BLaER1 treated with 17β-estradiol and CSF1 and Interleukin-3, amounts not matched to agents 10 nM and 100 nM (cell line): ENCODE measurements around the gene FARS2.

ENCODE experiments used
- H3K27ac ChIP-seq, 11 experiments: shearing (Covaris generic); formaldehyde crosslinking; 2 replicates each; pipeline ENCODE4 v1.8.1; 2022
- H3K27me3 ChIP-seq, 11 experiments: shearing (Covaris generic); formaldehyde crosslinking; 2 replicates each; pipeline ENCODE4 v1.8.1; 2022
- H3K36me3 ChIP-seq, 11 experiments: shearing (Covaris generic); formaldehyde crosslinking; 2 replicates each; pipeline ENCODE4 v1.8.1; 2022
- H3K4me1 ChIP-seq, 10 experiments: shearing (Covaris generic); formaldehyde crosslinking; 2 replicates each; pipeline ENCODE4 v1.8.1; 2022
- H3K4me2 ChIP-seq, 11 experiments: shearing (Covaris generic); formaldehyde crosslinking; 2 replicates each; pipeline ENCODE4 v1.8.1; 2022
- H3K4me3 ChIP-seq, 10 experiments: shearing (Covaris generic); formaldehyde crosslinking; 2 replicates each; pipeline ENCODE4 v1.8.1; 2022
- H3K9ac ChIP-seq, 11 experiments: shearing (Covaris generic); formaldehyde crosslinking; 2 replicates each; pipeline ENCODE4 v1.8.1; 2022
- H3K9me3 ChIP-seq, 11 experiments: shearing (Covaris generic); formaldehyde crosslinking; replicated peaks in 1 of 11; 2 replicates each; pipeline ENCODE4 v1.8.1; 2022
- H4K20me1 ChIP-seq, 11 experiments: shearing (Covaris generic); formaldehyde crosslinking; 2 replicates each; pipeline ENCODE4 v1.8.1; 2022
- Cebpa-rat ChIP-seq, 11 experiments: shearing (Covaris generic); IDR thresholded peaks; 2 replicates each; pipeline ENCODE4 v1.8.1; 2022

FARS2 gene

GRCh38 chr6:5341845-5342244 is 80.5 kb downstream of the FARS2 start:
- Histone ChIP-seq H3K4me1 (peaks cover 0 to 12% (median 7%) of the 10 kb centered on the region in 10 experiments; a peak in 8 of 20 replicates), H3K9me3 (no peaks in the 10 kb centered on the region), H4K20me1 (peaks cover 0 to 5% (median 0%) of the 10 kb centered on the region in 11 experiments; a peak in 2 of 22 replicates), H3K4me3 (no peak overlapping the region), H3K27me3 (no peaks in the 10 kb centered on the region), H3K27ac (no peak overlapping the region), H3K4me2 (no peak overlapping the region), H3K9ac (no peak overlapping the region), H3K36me3 (0 out of 22 replicates have a peak, but pooled peaks cover 0 to 1% (median 0%) of the 10 kb centered on the region in 11 experiments)
- no peak for TF ChIP-seq Cebpa-rat (IDR thresholded peaks at IDR 0.05)

DNA sequence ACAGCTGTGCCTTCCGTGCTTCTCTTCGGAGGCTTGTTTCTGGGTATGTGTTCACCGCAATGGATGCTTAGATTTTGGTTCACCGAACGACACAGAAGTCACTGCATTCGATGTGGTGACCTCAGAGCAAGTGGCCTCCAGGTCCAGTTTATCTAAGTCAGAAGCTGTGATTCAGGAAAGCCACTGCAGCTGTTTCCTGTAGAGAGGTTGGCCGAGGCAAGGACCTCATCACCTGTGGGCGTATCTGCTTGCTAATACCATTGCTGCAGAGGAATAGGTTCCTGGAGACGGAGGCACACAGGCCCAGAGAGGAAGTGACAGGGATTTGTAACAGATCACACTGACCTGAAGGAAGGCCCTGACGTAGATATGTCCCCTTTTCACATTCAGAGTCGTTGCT is 82.7 kb downstream of the FARS2 start:
- TF ChIP-seq Cebpa-rat (IDR thresholded peaks at IDR 0.05), result no peak
- Histone ChIP-seq H3K36me3 (0 out of 22 replicates have a peak, but pooled peaks cover 0 to 5% (median 0%) of the 10 kb centered on the region in 11 experiments), H3K9ac (no peak overlapping the region), H4K20me1 (peaks cover 0 to 5% (median 0%) of the 10 kb centered on the region in 11 experiments; a peak in 2 of 22 replicates), H3K4me1 (peaks cover 0 to 12% (median 7%) of the 10 kb centered on the region in 10 experiments; a peak in 8 of 20 replicates), H3K4me3 (no peak overlapping the region), H3K27me3 (no peaks in the 10 kb centered on the region), H3K4me2 (no peak overlapping the region), H3K27ac (no peak overlapping the region), H3K9me3 (peaks cover 0 to 8% (median 0%) of the 10 kb centered on the region in 11 experiments; a peak in 2 of 22 replicates)

GRCh38 chr6:5345324-5345723 is 84.0 kb downstream of the FARS2 start:
- TF ChIP-seq Cebpa-rat (IDR thresholded peaks at IDR 0.05), result no peak
- H3K9me3 ChIP-seq, result peaks cover 0 to 8% (median 0%) of the 10 kb centered on the region in 11 experiments; a peak in 2 of 22 replicates
- H3K27ac ChIP-seq, result no peak overlapping the region
- H3K4me1 ChIP-seq, result peaks cover 0 to 7% (median 3%) of the 10 kb centered on the region in 10 experiments; a peak in 4 of 20 replicates
- no peaks in the 10 kb centered on the region for H4K20me1 ChIP-seq
- H3K27me3 ChIP-seq, result no peaks in the 10 kb centered on the region
- no peak overlapping the region for H3K9ac ChIP-seq
- 0 out of 22 replicates have a peak, but pooled peaks cover 0 to 5% (median 0%) of the 10 kb centered on the region in 11 experiments for H3K36me3 ChIP-seq
- H3K4me3 ChIP-seq, result no peak overlapping the region
- H3K4me2 ChIP-seq, result no peak overlapping the region

- Histone ChIP-seq H3K27ac (no peak overlapping the region), H3K4me2 (no peak overlapping the region), H3K9me3 (peaks cover 0 to 8% (median 0%) of the 10 kb centered on the region in 11 experiments; a peak in 2 of 22 replicates), H4K20me1 (peaks cover 0 to 3% (median 0%) of the 10 kb centered on the region in 11 experiments; a peak in 1 of 22 replicates), H3K27me3 (no peaks in the 10 kb centered on the region), H3K4me1 (0 out of 20 replicates have a peak, but pooled peaks cover 0 to 6% (median 0%) of the 10 kb centered on the region in 10 experiments), H3K4me3 (no peak overlapping the region), H3K9ac (no peak overlapping the region), H3K36me3 (0 out of 22 replicates have a peak, but pooled peaks cover 0 to 5% (median 0%) of the 10 kb centered on the region in 11 experiments)
- TF ChIP-seq Cebpa-rat (IDR thresholded peaks at IDR 0.05), result peak in 4 of 11 experiments; percentile 16 to 81 (median 48); a peak in 5 of 22 replicates
Observed at GRCh38 chr6:5351552-5352210, 90.4 kb downstream of the FARS2 start.

DNA sequence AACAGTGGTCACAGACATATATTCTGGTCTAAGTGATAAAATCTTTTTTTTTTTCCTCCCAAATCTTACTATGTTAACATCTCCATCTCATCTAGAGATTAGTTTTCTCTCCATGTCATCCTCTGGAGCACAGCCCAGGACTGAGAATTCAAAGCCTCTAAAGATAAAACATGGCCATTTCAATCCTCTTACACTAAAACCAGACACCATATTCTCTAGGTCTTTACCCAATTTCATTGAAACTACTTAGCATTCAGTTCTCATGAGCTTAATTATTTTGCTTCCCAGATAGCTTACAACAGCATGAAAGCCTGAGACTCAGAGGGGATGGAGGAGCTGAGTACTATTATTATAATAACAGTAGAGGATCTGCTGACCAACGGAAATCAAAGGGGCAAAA is 92.7 kb downstream of the FARS2 start:
- Histone ChIP-seq H3K9ac (no peak overlapping the region), H3K27ac (no peak overlapping the region), H3K4me2 (no peak overlapping the region), H3K9me3 (no peaks in the 10 kb centered on the region), H3K36me3 (no peaks in the 10 kb centered on the region), H3K4me1 (0 out of 20 replicates have a peak, but pooled peaks cover 0 to 6% (median 0%) of the 10 kb centered on the region in 10 experiments), H3K27me3 (no peaks in the 10 kb centered on the region), H4K20me1 (peaks cover 0 to 3% (median 0%) of the 10 kb centered on the region in 11 experiments; a peak in 1 of 22 replicates), H3K4me3 (no peak overlapping the region)
- no peak for TF ChIP-seq Cebpa-rat (IDR thresholded peaks at IDR 0.05)

- Histone ChIP-seq H3K9ac (no peak overlapping the region), H3K4me3 (no peak overlapping the region), H3K36me3 (no peaks in the 10 kb centered on the region), H3K4me1 (no peaks in the 10 kb centered on the region), H3K4me2 (no peak overlapping the region), H3K9me3 (no peaks in the 10 kb centered on the region), H3K27ac (no peak overlapping the region), H3K27me3 (no peaks in the 10 kb centered on the region), H4K20me1 (no peaks in the 10 kb centered on the region; a peak in 2 of 22 replicates)
- TF ChIP-seq Cebpa-rat (IDR thresholded peaks at IDR 0.05), result no peak
Observed at GRCh38 chr6:5357486-5357885, 96.2 kb downstream of the FARS2 start.

GRCh38 chr6:5359417-5359816 is 98.1 kb downstream of the FARS2 start:
- Histone ChIP-seq H3K27me3 (no peaks in the 10 kb centered on the region), H3K9me3 (no peaks in the 10 kb centered on the region), H3K36me3 (no peaks in the 10 kb centered on the region), H3K9ac (no peak overlapping the region), H3K27ac (no peak overlapping the region), H3K4me2 (no peak overlapping the region), H3K4me1 (no peaks in the 10 kb centered on the region), H3K4me3 (no peak overlapping the region), H4K20me1 (no peaks in the 10 kb centered on the region; a peak in 1 of 22 replicates)
- TF ChIP-seq Cebpa-rat (IDR thresholded peaks at IDR 0.05), result no peak

- no peak overlapping the region for H3K27ac ChIP-seq
- no peaks in the 10 kb centered on the region for H3K9me3 ChIP-seq
- no peak overlapping the region for H3K4me3 ChIP-seq
- peaks cover 0 to 2% (median 0%) of the 10 kb centered on the region in 11 experiments; a peak in 2 of 22 replicates for H4K20me1 ChIP-seq
- H3K27me3 ChIP-seq, result no peaks in the 10 kb centered on the region
- no peak overlapping the region for H3K9ac ChIP-seq
- no peak for TF ChIP-seq Cebpa-rat (IDR thresholded peaks at IDR 0.05)
- H3K36me3 ChIP-seq, result no peaks in the 10 kb centered on the region
- no peaks in the 10 kb centered on the region for H3K4me1 ChIP-seq
- no peak overlapping the region for H3K4me2 ChIP-seq
Observed at GRCh38 chr6:5361396-5361795, 100.1 kb downstream of the FARS2 start.

- Histone ChIP-seq H4K20me1 (peaks cover 0 to 8% (median 0%) of the 10 kb centered on the region in 11 experiments; a peak in 5 of 22 replicates), H3K4me3 (no peak overlapping the region), H3K36me3 (peaks cover 8 to 21% (median 16%) of the 10 kb centered on the region in 11 experiments; a peak in 18 of 22 replicates), H3K9ac (no peak overlapping the region), H3K4me2 (no peak overlapping the region), H3K4me1 (no peaks in the 10 kb centered on the region), H3K27ac (no peak overlapping the region), H3K9me3 (no peaks in the 10 kb centered on the region), H3K27me3 (no peaks in the 10 kb centered on the region)
- TF ChIP-seq Cebpa-rat (IDR thresholded peaks at IDR 0.05), result no peak
Observed at GRCh38 chr6:5365436-5366195, 104.3 kb downstream of the FARS2 start.
